Activated CD4-positive, alpha-beta T cell treated with anti-CD3 and anti-CD28 coated beads, Interleukin-10, Interleukin-2, amounts not matched to agents 100 ng/mL and 50 ng/mL, durations not matched to agents 16 hours and 8 hours (primary cell): Measurements from ENCODE around the gene KEL.
A peak's percentile ranks its signal among the peaks of the same experiment; 100 is the strongest.

Experiments used
- DNase-seq: peaks from one replicate; pipeline ENCODE4 v3.0.0-alpha.2; 2020

The KEL gene

DNA sequence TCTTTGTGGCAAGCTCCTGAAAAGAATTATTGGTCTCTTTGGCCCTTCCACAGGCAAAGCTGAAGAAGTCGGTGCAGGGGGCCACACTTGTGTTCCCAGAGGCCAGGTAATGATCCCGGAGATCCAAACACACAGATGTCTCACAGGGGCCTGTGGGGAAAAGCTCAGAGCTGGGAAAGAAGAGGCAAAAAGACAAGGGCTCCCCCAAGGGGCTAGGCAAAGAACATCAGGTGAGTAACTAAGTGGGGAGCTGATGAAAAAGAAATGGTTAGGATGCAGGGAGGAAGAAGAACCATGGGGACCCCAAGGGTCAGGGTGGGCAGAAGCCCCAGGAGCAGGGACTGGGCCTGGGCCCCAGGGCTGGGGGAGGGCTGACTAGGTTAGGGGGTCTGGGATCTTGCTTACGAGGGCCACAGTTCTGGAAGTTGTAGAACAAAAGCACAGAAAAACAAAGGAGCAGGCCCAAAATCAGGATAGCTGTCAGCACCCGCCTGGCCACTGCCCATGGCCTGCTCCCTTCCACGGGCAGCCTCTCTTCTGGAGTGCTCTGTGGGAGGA is 1.1 kb downstream of the KEL start:
- DNase-seq, result no peak

DNA sequence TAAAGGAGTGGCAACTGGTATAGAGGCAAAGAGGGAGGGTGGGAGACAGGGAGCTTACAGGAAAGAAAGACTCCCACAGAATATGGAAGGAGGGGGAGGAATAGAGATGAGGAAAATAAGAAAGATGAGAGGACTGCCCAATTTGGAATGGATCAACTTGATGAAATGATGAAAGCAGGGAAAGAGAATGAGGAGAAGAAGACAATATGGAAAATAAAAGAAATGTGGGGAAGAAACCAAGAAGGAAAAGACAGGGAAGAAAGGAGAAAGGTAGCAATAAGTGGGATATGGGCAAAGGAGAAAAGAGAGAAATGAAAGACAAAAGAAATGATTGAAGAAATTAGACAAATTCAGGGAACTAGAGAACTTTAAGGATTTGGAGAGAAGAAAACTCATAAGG is 3.0 kb downstream of the KEL start:
- DNase-seq, result no peak

DNA sequence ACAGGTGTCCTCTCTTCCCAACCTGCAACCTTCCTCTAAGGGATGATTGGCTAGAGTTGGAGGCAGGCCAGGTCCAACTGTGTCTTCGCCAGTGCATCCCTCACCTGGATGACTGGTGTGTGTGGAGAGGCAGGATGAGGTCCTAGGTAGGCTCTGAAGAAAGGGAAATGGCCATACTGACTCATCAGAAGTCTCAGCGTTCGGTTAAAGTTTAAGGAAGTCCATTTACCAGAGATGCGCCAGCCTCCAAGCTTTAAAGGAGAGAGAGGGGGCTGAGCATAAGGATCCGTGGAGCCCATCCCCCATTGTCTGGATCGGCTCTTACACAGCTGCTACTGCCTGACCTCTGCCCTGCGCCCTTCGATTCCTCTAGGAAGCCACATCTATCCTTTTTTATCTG is 4.4 kb downstream of the KEL start:
- DNase-seq, result no peak

DNA sequence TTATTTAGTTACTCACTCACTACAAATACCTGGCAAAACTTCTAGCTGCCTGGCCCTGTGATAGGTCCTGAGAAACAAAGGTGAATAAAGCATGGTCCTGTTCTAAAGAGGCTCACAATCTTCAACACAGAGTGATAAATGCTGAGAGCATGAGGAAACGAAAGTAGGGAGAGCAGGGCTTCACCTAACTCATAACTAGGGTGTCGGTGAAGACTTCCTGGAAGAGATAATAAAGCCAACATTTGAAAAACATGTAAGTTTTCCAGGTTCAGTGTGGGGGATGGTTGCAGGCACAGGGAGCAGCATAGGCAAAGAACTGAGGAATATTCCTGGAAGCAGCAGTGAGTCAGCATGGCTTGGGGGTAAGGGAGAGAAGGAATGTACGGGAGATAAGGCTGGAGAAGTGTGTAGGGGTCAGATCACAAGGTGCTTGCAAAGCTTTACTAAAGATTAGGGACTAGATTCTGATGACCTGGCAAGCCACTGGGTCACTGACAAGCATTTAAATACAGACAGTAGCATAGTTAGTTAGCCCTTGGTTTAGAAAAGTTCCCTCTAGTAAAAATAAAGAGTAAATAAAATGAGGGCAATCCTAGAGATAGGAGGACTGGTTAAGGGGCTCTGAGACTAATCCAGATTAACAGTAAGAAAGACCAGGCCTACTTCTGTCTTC is 5.1 kb downstream of the KEL start:
- no peak for DNase-seq

DNA sequence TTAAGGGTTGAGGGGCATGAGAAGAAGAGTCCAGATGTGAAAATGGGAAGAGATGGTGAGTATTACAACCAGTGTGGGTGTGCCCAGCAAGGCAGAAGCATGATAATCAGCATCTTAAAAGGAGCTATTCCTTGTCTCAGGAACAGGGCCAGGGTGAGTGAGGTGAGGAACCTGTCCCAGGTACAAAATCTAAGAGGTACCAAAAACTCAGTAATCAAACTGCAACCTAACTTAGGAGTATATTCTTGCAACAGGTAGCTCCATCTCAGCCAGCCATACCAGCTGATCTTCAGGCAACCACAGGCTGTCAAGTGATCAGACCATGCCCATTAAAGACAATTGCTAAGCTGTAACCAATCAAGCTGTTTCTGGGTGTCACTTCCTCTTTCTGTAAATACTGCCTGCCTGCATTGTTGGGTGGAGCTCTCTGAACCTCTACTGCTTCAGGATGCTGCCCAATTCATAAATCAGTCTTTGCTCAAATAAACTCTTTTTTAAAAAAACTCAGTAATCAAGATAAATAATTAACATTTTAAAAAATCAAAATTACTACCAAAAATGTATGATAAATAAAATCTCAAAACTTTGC is 7.4 kb downstream of the KEL start:
- DNase-seq, result no peak

DNA sequence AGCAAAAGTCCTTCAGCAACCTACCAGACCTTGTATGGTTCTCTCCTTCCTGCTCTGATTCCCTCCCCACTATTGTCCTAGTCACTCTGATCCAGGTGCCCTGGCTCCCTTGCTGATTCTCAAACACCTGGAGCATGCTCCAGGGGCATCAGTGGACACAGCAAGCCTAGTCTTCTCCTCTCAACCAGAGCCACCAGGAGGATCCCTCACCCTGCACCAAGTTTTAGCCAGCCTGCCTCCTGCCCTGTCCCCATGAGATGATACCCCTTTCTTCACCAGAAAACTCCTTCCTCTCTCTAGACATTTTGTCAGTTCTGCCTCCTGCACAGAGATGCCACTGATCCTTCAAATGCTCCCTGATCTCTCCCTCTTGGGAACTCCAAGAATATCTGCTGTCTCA is 11.9 kb downstream of the KEL start:
- DNase-seq, result no peak

DNA sequence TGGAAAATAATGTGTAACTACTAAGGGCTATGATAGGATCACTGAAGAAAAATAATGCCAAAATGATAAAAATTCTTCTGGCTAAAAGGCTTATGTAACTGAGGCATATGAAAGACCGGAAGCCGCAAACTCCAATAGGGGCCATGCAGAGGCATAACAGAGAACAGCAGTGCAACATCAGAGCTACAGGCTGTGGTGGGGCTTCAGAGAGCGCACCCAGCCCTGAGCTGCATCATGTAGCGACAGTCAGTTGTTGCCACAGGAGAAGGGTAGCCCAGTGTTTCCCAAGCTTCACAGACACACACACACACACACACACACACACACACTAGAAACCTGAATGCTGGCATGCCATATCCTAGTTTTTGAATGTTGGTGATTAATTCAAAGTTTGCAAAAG is 13.6 kb downstream of the KEL start:
- DNase-seq, result no peak

DNA sequence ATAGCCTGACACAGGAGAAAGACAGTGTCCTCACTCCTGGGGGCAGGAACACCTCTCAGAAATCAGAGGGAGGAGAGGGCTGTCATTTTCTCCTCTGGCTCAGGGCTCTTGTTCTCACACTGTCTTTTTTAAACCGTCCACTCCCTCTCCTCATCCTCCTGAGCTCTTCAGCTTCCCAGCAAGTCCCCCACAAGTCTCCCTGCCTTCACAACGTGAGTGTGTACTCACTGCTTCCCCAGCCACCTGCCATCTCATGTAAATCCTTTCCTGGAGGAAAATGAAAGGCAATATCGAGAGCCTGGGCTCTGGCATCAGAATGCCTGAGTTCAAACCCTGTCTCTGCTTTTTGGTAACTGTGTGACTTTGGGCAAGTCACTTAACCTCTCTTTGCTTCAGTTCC is 17.2 kb downstream of the KEL start:
- no peak for DNase-seq

DNA sequence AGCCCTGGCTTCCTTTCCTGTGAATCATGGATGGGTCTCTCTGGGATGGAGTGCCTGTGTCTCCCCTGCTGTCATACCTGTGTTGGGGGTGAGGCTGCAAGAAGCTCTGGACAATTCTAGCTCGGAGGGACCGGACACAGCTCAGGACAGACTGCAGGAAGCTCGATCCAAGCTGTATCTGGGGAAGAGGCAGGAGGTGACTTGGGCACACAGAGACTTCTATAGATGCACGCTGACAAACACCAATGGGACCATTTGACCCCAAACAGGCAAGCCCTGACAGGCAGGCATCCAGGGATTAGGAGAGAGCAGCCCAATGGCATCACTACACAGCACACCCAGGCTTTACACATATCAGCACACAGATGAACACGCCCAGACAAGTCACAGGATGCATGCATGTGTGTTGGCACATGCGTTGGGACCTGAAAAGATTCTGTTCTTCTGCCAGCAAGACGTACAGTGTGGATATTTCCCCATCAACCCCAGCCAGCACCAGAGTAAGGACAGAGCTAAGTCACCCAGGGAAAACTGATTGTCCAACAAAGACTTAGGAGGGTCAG is 18.4 kb downstream of the KEL start:
- no peak for DNase-seq

DNA sequence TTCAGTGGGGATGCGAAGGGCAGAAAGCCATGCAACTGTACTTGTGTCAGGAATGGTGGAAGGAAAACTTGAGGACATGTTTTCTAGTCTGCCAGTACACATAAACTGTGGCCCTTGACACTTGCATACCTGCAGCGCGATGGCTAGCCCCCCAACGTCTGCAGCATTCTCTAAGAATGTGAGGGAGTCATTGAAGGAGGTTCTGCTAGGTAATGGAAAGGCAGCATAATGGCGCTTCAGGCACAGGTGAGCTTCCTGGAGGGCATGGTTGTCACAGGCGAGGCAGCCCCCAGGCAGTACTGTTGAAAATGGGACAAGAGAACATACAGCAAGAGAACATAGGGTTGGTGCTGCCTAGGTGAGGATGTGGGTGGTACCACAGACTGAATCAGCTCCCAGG is 19.4 kb downstream of the KEL start:
- no peak for DNase-seq

DNA sequence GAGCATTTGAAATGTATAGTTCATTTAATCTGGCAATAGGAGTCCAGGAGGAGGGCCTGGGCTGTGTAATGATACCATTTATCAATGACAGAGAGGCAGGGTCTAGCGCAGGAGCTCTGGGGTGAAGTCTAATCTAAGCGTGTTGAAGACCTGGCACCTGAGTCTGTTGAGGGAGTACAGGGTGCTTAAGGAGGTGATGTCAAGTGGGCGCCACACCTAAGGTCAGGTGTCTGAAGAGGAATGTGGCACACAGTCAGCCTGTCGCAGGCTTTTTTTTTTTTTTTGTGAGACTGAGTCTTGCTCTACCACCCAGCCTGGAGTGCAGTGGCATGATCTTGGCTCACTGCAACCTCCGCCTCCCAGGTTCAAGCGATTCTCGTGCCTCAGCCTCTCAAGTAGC is 20.6 kb downstream of the KEL start:
- DNase-seq, result no peak

DNA sequence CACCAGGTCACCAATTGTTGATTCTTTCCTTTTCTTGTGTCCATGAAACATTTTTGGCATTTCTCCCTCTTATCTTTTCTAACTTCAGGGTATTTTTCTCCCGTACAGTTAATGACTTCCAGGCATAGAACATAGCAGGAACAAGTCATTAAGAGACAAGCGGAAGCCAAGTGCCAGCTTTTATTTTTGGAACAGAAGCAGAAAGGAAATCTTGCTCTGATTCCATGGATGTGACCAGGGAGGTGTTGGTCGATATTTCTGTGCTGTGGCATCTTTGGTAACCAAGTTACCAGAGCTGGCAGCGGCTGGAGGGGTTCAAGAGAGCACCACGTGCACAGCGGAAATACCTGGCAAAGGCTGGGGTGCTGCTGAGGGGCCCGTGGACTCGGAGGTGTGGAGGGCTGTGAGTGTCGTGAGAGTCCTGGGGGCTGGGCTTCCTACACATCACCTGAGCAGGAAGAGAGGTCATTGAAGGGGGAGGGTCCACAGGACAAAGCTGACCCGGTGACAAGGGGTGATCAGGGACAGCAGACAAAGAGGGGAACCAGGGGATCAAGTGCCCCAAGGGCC is 21.1 kb downstream of the KEL start:
- DNase-seq, result no peak

DNA sequence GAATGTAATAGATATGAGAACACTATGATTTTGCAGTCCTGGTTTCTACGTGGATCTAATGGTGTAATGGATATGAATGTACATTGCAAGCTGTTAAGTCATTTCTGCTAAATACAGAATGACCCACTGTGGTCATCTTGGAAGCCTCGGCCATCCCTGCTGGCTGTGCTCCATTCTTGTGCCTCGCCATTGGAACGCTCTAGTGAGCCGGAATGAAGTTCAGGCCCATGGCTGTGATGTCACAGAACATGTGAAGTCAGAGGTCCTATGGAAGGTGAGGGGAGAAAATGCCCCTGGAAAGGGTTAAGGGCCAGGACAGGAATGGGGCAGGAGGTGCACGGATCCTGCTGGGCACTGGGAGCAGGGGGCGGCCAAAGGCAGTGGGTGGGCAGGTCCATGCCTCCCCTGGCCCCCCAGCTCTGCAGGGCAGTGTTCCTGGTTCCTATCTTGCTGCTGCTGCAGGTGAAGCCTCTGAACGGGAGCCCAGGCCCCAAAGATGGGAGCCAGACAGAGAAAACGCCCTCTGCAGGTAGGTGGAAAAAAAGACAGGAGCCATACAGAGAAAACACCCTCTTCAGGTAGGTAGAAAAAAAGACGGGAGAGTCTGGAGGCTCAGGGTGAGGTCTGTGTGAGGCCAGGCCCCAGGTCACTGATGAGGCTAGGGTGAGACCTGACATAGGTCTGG is 22.8 kb downstream of the KEL start, which contains the start of gene LLCFC1:
LLCFC1 (plus strand) TSS at position 259 of the 685 bp plus-strand sequence; CDS start at position 397, 138 bp downstream.
- DNase-seq, result peak; percentile 7

DNA sequence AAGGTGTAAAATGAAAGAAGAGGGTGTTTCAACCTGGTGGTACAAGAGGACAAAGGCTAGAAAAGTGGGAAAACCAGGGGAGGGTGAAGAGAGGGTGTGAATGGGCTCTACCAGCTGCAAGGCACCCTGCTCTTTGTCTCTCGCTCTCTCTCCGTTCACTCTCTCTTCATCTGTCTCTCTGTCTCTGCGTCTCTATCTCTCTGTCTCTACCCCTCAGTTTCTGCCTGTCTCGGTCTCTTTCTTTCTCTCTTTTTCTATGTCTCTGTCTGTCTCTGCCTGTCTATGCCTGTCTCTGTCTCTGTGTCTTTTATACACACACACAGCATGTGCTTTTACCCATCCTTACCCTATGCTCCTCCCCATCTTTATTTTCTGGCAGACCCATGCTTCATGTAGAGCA is 23.6 kb downstream of the KEL start:
- DNase-seq, result no peak

DNA sequence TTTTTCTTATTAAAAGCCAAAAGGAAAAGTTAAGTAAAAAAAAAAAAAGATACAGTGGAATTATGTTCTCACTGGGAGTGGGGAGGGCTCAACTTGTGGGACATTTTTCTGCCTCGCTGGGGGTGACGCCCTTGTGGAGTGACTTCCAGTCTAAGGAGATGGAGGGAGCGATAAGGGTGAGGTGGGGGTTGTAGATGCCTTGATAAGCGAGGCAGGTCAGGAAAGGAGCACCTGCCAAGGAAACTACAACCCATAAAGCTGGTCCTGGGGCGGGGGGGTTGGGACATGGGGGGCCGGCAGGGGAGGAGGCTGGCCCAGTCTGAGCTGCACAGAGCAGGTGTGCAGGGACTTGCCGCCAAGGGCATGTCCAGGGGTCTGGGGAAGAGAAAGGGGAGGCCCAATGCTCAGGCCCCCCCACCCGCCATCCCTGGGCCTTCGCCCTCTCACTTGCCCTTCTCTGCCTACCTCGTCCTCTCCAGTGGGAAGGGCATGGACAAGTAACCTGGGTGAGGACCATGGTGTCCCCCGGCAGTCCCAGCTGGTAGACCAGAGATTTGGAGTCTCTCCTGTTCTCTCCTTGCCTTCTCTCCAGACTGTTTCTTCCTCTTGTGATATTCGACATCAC is 26.1 kb downstream of the KEL start:
- no peak for DNase-seq

DNA sequence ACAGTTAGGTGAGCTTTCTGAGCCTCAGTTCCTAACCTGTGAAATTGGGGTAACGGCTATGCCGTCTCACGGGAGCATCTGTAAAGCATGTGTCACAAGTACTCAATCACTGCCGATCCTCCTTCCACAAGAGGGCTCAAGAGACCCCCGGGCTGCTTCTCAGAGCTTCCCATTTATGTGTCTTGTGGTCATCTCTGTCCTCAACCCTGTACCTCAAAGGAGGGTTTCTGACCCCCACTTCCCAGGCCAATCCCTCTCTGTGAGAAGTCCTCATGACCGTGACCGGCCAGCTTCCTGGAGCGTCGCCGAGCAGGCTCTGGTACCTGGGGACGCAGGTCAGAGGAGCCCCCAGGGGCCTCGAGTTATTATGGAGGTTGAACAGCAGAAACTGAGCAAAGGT is 28.1 kb downstream of the KEL start:
- DNase-seq, result no peak

DNA sequence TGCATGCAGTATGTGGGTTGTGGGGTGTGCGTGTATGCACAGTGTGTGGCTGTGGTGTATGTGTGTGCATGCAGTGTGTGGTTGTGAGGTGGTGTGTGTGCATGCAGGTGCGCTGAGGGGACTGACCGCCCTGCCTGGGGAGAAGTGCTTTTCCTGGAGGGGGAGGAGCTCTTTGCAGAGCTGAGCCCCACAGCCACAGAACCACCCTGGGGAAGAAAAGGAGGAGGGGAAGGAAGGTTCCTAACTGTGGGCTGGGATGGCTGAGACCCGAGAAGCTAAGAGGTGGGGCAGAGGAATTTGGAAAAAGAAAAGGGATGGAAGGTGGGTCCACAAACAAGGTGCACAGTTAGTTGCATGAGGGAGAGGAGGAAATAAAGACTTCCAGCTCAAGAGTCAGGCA is 28.5 kb downstream of the KEL start, which contains the start of gene TRPV5:
TRPV5 (minus strand) TSS at position 123 of the 400 bp plus-strand sequence. CDS start 287 bp downstream, outside the sequence.
- no peak for DNase-seq

DNA sequence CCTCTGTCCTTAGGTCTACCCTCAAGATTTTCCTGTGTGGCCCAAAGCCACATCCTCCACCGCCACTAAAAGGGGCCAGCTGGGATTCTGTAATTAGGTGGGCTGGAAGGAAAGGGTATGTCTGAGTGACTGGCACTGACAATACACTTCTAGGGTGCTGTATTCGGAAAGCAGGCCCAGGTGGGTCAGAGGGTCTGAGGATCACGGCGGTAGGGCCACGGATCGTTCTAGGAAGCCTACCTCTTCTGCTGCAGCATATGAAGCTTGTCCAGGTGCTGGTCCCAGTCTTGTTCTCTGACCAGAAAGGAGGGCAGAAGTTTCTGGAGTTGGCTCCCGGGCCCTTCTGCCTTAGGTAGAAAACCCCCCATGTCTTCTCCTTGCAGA is 29.1 kb downstream of the KEL start:
- no peak for DNase-seq

DNA sequence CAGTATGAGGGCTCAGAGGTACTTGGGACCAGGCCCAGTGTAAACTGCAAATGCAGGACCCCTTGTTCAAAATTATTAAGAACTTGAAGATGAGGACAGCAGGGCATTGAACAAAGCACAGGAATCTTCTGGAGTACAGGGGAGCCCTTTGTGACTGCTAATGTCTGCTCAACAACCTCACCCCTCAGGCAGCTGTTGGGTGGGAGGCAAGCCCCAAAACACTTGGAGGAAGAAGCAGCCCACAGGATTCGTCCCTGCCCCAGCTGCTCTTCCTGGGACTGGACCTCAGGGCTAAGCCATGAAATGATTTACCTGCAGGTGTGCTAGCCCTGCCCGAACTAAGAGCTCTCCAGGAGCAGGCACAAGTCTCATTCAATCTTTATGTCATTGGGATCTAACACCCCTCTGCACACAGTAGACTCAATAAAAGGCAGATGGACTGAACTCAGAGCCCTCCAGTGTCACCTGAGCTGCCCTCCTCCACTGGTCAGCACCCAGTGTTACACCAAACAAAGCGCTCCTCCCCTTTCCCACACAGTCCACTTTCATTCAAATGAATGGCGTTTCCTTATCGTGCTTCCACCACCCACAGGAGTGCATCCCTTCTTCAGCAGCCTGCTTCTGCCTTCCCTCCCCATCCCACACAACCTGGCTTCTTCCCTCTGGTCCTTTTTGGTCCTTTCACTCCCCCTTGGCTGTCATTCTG is 29.6 kb downstream of the KEL start:
- DNase-seq, result no peak

DNA sequence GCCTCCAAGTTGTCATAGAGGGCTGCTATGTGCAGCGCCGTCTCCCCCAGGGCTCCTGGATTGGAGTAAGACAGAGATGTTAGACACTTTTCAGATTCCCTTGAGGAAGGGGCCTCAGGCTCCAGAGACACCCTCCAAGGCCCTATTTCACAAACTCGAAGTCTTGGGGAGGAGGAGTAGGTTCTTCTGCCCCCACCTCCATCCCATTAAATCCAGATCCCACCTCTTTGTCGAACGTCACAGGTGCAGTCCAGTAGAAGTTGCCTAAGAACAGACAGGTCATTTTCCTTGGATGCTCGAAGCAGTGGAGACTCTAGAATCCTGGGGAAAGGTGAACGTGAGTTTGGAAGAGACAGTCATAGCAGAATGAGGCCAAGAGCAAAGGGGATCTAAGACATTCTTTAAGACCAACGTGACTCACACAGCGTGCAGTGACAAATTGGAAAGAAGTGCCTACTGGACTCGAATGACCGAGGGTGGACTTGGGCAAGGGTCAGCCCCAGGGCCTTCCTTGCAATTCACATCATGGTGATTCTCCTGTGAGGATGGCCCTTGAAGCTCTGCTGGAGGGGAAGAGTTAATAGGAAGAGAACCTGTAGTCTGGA is 31.9 kb downstream of the KEL start:
- no peak for DNase-seq

DNA sequence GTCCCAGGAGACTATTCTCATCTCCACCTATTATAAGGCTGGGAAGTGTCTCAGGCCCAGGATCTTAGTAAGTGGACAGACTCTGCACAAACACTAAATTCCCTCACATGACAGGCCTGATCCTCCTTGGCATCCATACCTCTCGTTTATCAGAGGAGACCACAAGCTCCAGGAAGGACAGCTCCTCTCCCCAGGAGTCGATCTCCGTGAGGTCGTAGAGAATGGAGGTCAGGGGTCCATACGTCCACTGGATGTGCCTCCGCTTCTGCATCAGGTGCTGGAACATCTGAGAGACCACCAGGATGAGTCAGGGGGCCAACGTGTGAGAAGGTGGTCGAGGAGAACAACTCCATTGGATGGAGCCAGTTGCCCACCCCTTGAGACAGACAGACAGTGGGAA is 34.2 kb downstream of the KEL start:
- DNase-seq, result no peak
